MM.1S (cell line): ENCODE data around the gene PROB1.

Experiments used
- DNase-seq: peaks from one replicate; pipeline ENCODE4 v3.0.0-alpha.2; 2015
- H2AFZ ChIP-seq: fragments of 300-600 bp; sonication (generic); 2 replicates; pipeline ENCODE4 v1.6.0; 2016; ENCODE audit warnings: antibody characterized with exemption, low read length
- H3F3A ChIP-seq: fragments of 300-600 bp; sonication (generic); 2 replicates; pipeline ENCODE4 v1.6.1; 2016; ENCODE audit warnings: mild to moderate bottlenecking, antibody characterized with exemption, low read length, moderate library complexity, mixed read lengths; ENCODE audit not compliant: insufficient read depth
- H3K27ac ChIP-seq: fragments of 300-600 bp; sonication (generic); 2 replicates; pipeline ENCODE4 v1.5.1; 2016; ENCODE audit warnings: mild to moderate bottlenecking, low read length
- H3K27me3 ChIP-seq: fragments of 300-600 bp; sonication (generic); replicated peaks from 2 replicates; pipeline ENCODE4 v1.6.0; 2016; ENCODE audit warnings: low read length; ENCODE audit not compliant: insufficient read depth
- H3K36me3 ChIP-seq: fragments of 300-600 bp; sonication (generic); replicated peaks from 2 replicates; pipeline ENCODE4 v1.6.1; 2016; ENCODE audit warnings: mild to moderate bottlenecking, low read length, mixed read lengths; ENCODE audit not compliant: insufficient read depth
- H3K4me1 ChIP-seq: fragments of 300-600 bp; sonication (generic); 2 replicates; pipeline ENCODE4 v1.6.1; 2016; ENCODE audit warnings: low read length, mixed read lengths
- H3K4me2 ChIP-seq: fragments of 300-600 bp; sonication (generic); 2 replicates; pipeline ENCODE4 v1.6.0; 2016; ENCODE audit warnings: low read depth, low read length
- H3K4me3 ChIP-seq: fragments of 300-600 bp; sonication (generic); 2 replicates; pipeline ENCODE4 v1.5.1; 2016; ENCODE audit warnings: low read length, mixed read lengths
- H3K79me2 ChIP-seq: fragments of 300-600 bp; sonication (generic); 2 replicates; pipeline ENCODE4 v1.6.1; 2016; ENCODE audit warnings: mixed run types, low read length, mixed read lengths
- H3K9ac ChIP-seq: fragments of 300-600 bp; sonication (generic); 2 replicates; pipeline ENCODE4 v1.6.1; 2016; ENCODE audit warnings: low read length, mixed read lengths
- H3K9me2 ChIP-seq: fragments of 300-600 bp; sonication (generic); replicated peaks from 2 replicates; pipeline ENCODE4 v1.6.1; 2016; ENCODE audit warnings: mild to moderate bottlenecking, low read length, mixed read lengths; ENCODE audit not compliant: insufficient read depth
- H3K9me3 ChIP-seq: fragments of 300-600 bp; sonication (generic); replicated peaks from 2 replicates; pipeline ENCODE4 v1.6.1; 2016; ENCODE audit warnings: mild to moderate bottlenecking, low read length, mixed read lengths; ENCODE audit not compliant: insufficient read depth
- H4K20me1 ChIP-seq: fragments of 300-600 bp; sonication (generic); 2 replicates; pipeline ENCODE4 v1.6.1; 2016; ENCODE audit warnings: mild to moderate bottlenecking, low read length, moderate library complexity, mixed read lengths; ENCODE audit not compliant: insufficient read depth
- EZH2 ChIP-seq: fragments of 300-600 bp; sonication (generic); optimal IDR thresholded peaks from 2 replicates; pipeline ENCODE3; 2017; ENCODE audit warnings: low read depth, mild to moderate bottlenecking, antibody characterized with exemption, low read length, mixed read lengths
- EZH2phosphoT487 ChIP-seq: fragments of 300-600 bp; sonication (generic); IDR thresholded peaks from 2 replicates; pipeline ENCODE4 v1.6.1; 2018; ENCODE audit warnings: antibody characterized with exemption, low read length
- TF ChIP-seq, protein P1 (sequence below): fragments of 300-600 bp; sonication (generic); IDR thresholded peaks from 2 replicates; pipeline ENCODE4 v1.5.1; 2016; ENCODE audit warnings: antibody characterized with exemption, low read length, mixed read lengths

PROB1 gene

DNA sequence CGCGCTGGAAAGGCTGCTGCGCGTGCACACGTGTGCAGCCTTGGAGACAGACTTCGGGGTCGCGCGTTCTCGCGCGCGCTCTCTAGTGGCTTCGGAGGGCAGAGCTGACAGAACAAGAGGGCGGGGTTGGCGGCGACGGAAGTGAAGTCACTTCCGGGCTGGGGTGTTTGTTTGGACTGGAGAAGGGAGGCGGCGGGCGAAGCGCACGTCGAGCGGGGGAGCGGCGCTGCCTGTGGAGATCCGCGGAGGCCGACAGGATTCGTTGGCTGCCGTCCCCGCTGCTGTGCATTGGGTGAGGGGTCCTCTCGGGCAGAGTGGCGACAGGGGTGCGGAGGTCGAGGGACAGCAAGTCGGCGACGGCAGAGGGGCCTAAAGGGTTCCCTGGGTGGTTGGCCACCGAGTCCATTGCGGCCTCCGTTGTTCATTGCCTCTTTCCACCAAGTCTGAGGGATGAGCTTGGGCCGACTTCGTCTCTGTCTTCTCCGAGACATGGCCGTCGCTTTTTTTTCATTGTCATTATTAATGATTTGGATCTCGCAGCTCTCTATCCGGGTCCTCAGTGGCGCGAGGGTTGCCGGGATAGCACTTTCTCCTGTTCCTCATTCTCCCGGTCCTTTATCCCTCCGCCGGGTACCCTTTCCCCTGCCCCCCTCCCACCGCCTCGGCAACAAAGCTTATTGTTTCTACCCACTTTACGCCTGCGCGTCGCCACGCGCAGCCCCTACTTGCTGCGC lies 53.0 kb downstream of the PROB1 start, which contains the start of gene PAIP2:
Gene PAIP2 (plus strand): TSS at position 166 of the 734 bp plus-strand sequence. CDS start 21,931 bp downstream, outside the sequence.
- TF ChIP-seq EZH2phosphoT487 = no peak
- no peak for TF ChIP-seq EZH2
- TF ChIP-seq, protein P1, sequence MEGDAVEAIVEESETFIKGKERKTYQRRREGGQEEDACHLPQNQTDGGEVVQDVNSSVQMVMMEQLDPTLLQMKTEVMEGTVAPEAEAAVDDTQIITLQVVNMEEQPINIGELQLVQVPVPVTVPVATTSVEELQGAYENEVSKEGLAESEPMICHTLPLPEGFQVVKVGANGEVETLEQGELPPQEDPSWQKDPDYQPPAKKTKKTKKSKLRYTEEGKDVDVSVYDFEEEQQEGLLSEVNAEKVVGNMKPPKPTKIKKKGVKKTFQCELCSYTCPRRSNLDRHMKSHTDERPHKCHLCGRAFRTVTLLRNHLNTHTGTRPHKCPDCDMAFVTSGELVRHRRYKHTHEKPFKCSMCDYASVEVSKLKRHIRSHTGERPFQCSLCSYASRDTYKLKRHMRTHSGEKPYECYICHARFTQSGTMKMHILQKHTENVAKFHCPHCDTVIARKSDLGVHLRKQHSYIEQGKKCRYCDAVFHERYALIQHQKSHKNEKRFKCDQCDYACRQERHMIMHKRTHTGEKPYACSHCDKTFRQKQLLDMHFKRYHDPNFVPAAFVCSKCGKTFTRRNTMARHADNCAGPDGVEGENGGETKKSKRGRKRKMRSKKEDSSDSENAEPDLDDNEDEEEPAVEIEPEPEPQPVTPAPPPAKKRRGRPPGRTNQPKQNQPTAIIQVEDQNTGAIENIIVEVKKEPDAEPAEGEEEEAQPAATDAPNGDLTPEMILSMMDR = peak; percentile 82
- 0 out of 2 replicates have a peak, but pooled peaks cover 6% of the 10 kb centered on the region for H3K4me1 ChIP-seq
- peak within 1 kb of the TSS; percentile 92 for H3K9ac ChIP-seq
- H3F3A ChIP-seq = peaks cover 27% of the 10 kb centered on the region
- peak within 1 kb of the TSS; percentile 80 for H2AFZ ChIP-seq
- no peaks in the 10 kb centered on the region for H3K9me3 ChIP-seq
- H3K4me2 ChIP-seq = peak within 1 kb of the TSS; percentile 97
- H3K79me2 ChIP-seq = peaks cover 52% of the 10 kb centered on the region
- H3K36me3 ChIP-seq = no peaks in the 10 kb centered on the region
- H3K4me3 ChIP-seq = peak within 1 kb of the TSS; percentile 91
- DNase-seq = peak; percentile 97
- H3K9me2 ChIP-seq = no peaks in the 10 kb centered on the region
- H3K27ac ChIP-seq = peak within 1 kb of the TSS; percentile 93
- no peaks in the 10 kb centered on the region; the same call in 1 of the 2 replicates for H4K20me1 ChIP-seq
- H3K27me3 ChIP-seq = no peaks in the 10 kb centered on the region

DNA sequence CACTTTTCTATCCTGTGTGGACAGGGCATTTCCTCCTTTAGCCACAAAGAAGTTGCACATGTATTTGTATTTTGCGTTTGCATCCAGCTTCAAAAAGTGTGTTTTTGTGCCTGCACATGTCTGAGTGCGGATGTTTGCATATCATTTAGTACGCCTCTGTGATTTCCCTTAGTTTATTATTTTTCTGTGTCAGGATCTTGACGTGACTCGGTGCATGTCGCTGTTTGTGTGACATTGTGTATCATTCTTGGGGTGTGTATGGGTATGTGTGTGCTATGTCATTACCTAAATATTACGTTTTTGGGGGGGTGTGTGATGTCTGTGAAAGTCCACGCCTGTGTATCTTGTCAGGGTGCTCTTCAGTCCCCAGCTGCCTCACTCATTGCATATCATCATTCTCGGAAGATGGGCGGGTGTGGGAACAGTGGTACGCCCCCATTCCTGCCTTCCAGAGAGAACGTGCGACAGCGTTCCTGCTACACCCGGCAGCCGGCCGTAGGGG lies 53.7 kb downstream of the PROB1 start:
- peak overlapping the region; percentile 91 for H3K4me3 ChIP-seq
- peak overlapping the region; percentile 92; the same call in 1 of the 2 replicates for H3K9ac ChIP-seq
- peak overlapping the region; percentile 80 for H2AFZ ChIP-seq
- H3K36me3 ChIP-seq = no peaks in the 10 kb centered on the region
- H3F3A ChIP-seq = peaks cover 27% of the 10 kb centered on the region
- DNase-seq = no peak
- H3K4me1 ChIP-seq = 0 out of 2 replicates have a peak, but pooled peaks cover 6% of the 10 kb centered on the region
- no peaks in the 10 kb centered on the region for H3K27me3 ChIP-seq
- H4K20me1 ChIP-seq = no peaks in the 10 kb centered on the region; the same call in 1 of the 2 replicates
- no peaks in the 10 kb centered on the region for H3K9me3 ChIP-seq
- no peak for TF ChIP-seq EZH2phosphoT487
- TF ChIP-seq, protein P1 = no peak
- TF ChIP-seq EZH2 = no peak
- H3K4me2 ChIP-seq = peak overlapping the region; percentile 97
- H3K27ac ChIP-seq = peak overlapping the region; percentile 93; the same call in 1 of the 2 replicates
- no peaks in the 10 kb centered on the region for H3K9me2 ChIP-seq
- peaks cover 46% of the 10 kb centered on the region for H3K79me2 ChIP-seq
